Panc1 (cell line): Measurements from ENCODE around the gene SNX3.

Experiments
- CTCF ChIP-seq: fragments of 450-650 bp; IDR thresholded peaks from 2 replicates; pipeline ENCODE4 v1.5.1; 2017; ENCODE audit warnings: mild to moderate bottlenecking
- POLR2AphosphoS5 ChIP-seq: IDR thresholded peaks from 2 replicates; pipeline ENCODE4 v1.6.1; 2012; ENCODE audit warnings: mild to moderate bottlenecking, low read depth, low read length, moderate library complexity
- REST ChIP-seq, 2 experiments: IDR thresholded peaks; 2 replicates each; pipeline ENCODE4 v1.6.1; 2011 to 2012; ENCODE audit warnings: low read depth in 2 of 2, control low read depth in 1 of 2, low read length in 1 of 2, mild to moderate bottlenecking in 1 of 2, moderate library complexity in 1 of 2; ENCODE audit not compliant: insufficient read depth in 1 of 2

- TF ChIP-seq CTCF (no peak), REST (IDR thresholded peaks at IDR 0.05; ENCODE audit: insufficient read depth in 1 of 2, low read depth in 2 of 2, low read length in 1 of 2) (no peak), POLR2AphosphoS5 (no peak)
Measured at GRCh38 chr6:108210556-108210955, 50.3 kb downstream of the SNX3 start.
